ENCODE data around the gene TBCK. TPM values are rescaled to one million over a fixed set of nuclear protein-coding genes. Genes with fewer than 3 reads are reported as not detected.
"Not testable (repeated sequence)": the region's sequence is repeated elsewhere in the genome, so short reads cannot be mapped to it uniquely, and the experiment has no call there.

TBCK gene
- total RNA-seq, 1 donor from 2014 or later, result 28.2 TPM

DNA sequence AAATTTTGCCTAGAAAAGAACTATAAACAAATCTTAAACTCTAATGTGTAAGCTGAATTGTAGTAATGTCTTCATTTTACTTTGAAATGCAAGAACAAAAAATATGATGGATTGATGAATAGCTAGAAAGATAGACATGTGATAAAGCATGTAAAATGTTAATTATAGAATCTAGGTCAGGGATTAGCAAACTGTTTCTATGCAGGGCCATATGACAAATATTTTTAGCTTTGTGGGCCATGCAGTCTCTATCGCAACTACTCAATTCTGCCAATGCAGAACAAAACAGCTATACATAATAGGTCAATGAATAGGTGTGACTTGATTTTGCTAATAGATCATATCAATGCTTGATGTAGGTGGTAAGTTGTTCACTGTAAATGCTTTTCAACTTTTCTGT is 75.3 kb downstream of the TBCK start:
- Mint-ChIP-seq H3K9me3 (ENCODE audit: low read depth) (peaks cover 2% of the 10 kb centered on the region), H3K36me3 (ENCODE audit: low read depth) (peaks cover 5% of the 10 kb centered on the region), H3K27ac (ENCODE audit: unreplicated experiment) (no peak overlapping the region), H3K4me3 (ENCODE audit: unreplicated experiment) (no peak overlapping the region), H3K27me3 (ENCODE audit: low read depth) (no peaks in the 10 kb centered on the region), H3K4me1 (ENCODE audit: low read depth) (no peaks in the 10 kb centered on the region)
- no peak for DNase-seq (ENCODE audit: low spot score)
- TF ChIP-seq, protein P1, sequence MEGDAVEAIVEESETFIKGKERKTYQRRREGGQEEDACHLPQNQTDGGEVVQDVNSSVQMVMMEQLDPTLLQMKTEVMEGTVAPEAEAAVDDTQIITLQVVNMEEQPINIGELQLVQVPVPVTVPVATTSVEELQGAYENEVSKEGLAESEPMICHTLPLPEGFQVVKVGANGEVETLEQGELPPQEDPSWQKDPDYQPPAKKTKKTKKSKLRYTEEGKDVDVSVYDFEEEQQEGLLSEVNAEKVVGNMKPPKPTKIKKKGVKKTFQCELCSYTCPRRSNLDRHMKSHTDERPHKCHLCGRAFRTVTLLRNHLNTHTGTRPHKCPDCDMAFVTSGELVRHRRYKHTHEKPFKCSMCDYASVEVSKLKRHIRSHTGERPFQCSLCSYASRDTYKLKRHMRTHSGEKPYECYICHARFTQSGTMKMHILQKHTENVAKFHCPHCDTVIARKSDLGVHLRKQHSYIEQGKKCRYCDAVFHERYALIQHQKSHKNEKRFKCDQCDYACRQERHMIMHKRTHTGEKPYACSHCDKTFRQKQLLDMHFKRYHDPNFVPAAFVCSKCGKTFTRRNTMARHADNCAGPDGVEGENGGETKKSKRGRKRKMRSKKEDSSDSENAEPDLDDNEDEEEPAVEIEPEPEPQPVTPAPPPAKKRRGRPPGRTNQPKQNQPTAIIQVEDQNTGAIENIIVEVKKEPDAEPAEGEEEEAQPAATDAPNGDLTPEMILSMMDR (IDR thresholded peaks at IDR 0.05), result no peak

DNA sequence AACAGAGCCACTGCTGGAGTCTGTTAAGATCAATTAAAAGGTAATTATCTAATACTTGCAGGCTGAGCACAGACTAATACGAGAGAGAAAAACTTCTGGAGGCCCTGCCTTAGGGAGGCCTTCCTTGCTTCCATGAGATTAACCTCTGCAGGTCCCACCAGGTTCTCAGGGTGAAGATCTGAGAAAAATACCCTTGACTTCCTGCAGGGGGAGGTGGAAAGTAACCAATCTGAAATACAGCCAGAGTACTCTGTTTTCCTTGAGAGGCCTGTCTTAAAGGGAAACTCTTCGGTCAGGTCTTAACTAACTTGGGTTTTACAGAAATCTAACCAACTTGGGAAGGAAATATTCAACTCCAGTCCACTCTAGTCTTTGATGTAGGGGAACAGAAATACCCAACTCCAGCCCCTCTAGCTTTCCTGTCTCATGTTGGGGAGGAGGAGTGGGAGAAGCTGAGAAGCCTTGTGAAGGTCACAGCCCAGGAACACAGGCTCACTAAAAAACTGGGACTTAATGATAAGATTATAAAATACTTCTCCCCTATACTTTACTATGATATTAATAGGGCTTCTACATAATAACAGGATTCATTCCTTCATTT is 77.1 kb downstream of the TBCK start:
- no peak for DNase-seq (ENCODE audit: low spot score)
- TF ChIP-seq, protein P1 (IDR thresholded peaks at IDR 0.05), result peak; percentile 77
- Mint-ChIP-seq H3K27ac (ENCODE audit: unreplicated experiment) (no peak overlapping the region), H3K27me3 (ENCODE audit: low read depth) (no peaks in the 10 kb centered on the region), H3K4me1 (ENCODE audit: low read depth) (no peaks in the 10 kb centered on the region), H3K36me3 (ENCODE audit: low read depth) (peaks cover 11% of the 10 kb centered on the region), H3K4me3 (ENCODE audit: unreplicated experiment) (no peak overlapping the region), H3K9me3 (ENCODE audit: low read depth) (peaks cover 2% of the 10 kb centered on the region)

DNA sequence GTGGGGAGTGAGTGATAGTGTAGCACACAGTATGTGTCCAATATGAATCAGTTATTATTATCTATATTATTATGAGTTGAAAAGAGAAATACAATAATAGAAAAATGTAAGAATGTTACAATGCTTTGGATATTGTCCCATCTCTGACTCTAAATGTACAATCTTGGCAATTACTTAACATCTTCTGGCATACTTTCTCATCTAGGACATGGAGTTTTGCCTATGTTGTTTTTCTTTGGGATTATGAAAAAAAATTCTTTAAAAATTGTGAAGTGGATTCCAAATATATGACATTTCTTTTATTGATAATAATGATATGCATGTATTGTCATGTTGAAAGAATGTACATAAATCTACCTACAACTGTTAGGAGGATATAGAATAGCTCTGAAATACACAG is 84.1 kb downstream of the TBCK start:
- H3K36me3 Mint-ChIP-seq (ENCODE audit: low read depth), result peaks cover 32% of the 10 kb centered on the region
- no peak for DNase-seq (ENCODE audit: low spot score)
- no peak overlapping the region for H3K27ac Mint-ChIP-seq (ENCODE audit: unreplicated experiment)
- no peaks in the 10 kb centered on the region for H3K9me3 Mint-ChIP-seq (ENCODE audit: low read depth)
- H3K4me1 Mint-ChIP-seq (ENCODE audit: low read depth), result no peaks in the 10 kb centered on the region
- no peaks in the 10 kb centered on the region for H3K27me3 Mint-ChIP-seq (ENCODE audit: low read depth)
- TF ChIP-seq, protein P1 (IDR thresholded peaks at IDR 0.05), result no peak
- H3K4me3 Mint-ChIP-seq (ENCODE audit: unreplicated experiment), result no peak overlapping the region

DNA sequence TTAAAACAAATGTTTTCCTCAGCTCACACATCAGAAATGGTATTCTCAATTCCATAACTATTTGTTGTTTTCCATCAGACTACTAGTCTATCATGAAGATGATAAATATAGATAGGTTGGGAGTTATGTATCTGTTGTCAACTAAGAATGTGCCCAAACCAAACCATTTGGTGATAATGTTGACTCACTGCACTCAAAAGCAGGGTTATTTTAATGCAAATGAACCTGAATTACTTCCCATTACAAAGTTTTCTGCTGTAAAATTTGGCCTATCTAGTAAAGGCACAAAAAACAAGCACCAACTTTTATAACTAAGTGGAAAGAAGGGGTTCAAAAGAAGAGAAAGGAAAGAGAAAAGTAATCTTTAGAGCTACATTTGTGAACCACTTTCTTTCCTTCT is 93.5 kb downstream of the TBCK start:
- Mint-ChIP-seq H3K27me3 (ENCODE audit: low read depth) (no peaks in the 10 kb centered on the region), H3K9me3 (ENCODE audit: low read depth) (peaks cover 2% of the 10 kb centered on the region), H3K27ac (ENCODE audit: unreplicated experiment) (no peak overlapping the region), H3K4me1 (ENCODE audit: low read depth) (no peaks in the 10 kb centered on the region), H3K36me3 (ENCODE audit: low read depth) (peaks cover 11% of the 10 kb centered on the region), H3K4me3 (ENCODE audit: unreplicated experiment) (no peak overlapping the region)
- no peak for DNase-seq (ENCODE audit: low spot score)
- TF ChIP-seq, protein P1 (IDR thresholded peaks at IDR 0.05), result no peak

DNA sequence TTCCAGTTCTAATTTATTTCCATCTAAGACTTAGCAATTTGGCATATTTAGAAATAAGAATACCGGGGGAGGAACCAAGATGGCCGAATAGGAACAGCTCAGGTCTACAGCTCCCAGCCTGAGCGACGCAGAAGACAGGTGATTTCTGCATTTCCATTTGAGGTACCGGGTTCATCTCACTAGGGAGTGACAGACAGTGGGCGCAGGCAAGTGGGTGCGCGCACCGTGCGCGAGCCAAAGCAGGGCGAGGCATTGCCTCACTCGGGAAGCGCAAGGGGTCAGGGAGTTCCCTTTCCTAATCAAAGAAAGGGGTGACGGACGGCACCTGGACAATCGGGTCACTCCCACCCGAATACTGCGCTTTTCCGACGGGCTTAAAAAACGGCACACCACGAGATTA is 102.7 kb downstream of the TBCK start:
- not testable (repeated sequence) for H3K4me3 Mint-ChIP-seq (ENCODE audit: unreplicated experiment); H3K27ac Mint-ChIP-seq (ENCODE audit: unreplicated experiment); H3K9me3 Mint-ChIP-seq (ENCODE audit: low read depth); DNase-seq (ENCODE audit: low spot score); H3K36me3 Mint-ChIP-seq (ENCODE audit: low read depth); H3K27me3 Mint-ChIP-seq (ENCODE audit: low read depth); H3K4me1 Mint-ChIP-seq (ENCODE audit: low read depth)

DNA sequence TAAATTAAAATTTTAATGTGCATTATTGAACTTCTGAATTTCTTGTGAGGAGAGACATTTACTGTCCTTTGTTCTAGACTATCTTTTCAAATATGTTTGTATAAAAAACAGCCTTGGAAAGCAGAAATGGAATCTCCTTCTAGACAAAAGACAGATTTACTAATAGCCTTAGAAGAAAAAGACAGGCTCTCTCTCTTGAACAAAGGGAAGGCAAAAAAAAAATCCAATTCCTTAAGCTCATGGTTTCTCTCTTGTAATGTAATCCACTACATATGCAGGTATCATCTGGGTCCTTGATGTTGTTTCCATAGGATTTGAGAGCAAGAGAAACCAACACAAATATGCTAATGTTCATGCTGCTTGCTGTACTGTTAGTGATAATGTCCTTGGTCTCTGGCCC is 106.0 kb downstream of the TBCK start:
- no peak for DNase-seq (ENCODE audit: low spot score)
- no peaks in the 10 kb centered on the region for H3K36me3 Mint-ChIP-seq (ENCODE audit: low read depth)
- TF ChIP-seq, protein P1 (IDR thresholded peaks at IDR 0.05), result no peak
- H3K4me1 Mint-ChIP-seq (ENCODE audit: low read depth), result peaks cover 3% of the 10 kb centered on the region
- H3K27me3 Mint-ChIP-seq (ENCODE audit: low read depth), result no peaks in the 10 kb centered on the region
- no peak overlapping the region for H3K4me3 Mint-ChIP-seq (ENCODE audit: unreplicated experiment)
- no peak overlapping the region for H3K27ac Mint-ChIP-seq (ENCODE audit: unreplicated experiment)
- H3K9me3 Mint-ChIP-seq (ENCODE audit: low read depth), result peaks cover under 1% of the 10 kb centered on the region

All from chondrocyte (in vitro differentiated cells).